ENCODE data around the gene C11orf21.
"Not testable (repeated sequence)": the region's sequence is repeated elsewhere in the genome, so short reads cannot be mapped to it uniquely, and the experiment has no call there.

The C11orf21 gene

DNA sequence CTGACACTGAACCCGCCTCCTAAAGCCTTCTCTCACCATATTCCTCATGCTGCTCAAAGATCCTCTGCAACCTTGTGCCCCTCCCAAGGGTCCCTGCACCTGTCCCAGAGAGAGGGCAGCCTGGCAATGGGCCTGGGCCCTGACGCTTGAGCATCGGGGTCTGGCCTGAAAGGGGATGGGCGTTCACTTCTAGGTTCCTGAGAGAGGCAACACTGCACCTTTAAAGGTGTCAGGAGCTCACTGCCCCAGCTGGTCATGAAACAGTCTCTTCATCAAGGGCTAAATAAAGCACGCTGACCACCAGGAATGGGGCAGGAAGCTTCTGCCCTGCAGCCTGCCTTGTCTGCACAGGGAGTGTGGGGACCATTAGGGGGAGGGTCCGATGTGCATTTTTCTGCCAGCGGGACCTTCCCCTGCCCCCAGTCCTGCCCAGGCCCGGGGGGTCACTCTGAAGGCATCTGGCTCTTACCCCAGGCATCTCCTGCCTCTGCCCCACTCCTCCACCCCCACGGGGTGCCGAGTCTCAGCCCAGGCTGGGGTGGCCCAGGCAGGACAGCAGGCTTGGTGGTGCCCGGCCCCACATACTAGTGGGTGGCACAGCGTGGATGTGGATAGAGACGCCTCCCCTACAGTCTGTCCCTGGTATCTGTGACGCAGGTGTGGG, 3.5 kb downstream of the C11orf21 start:
- DNase-seq = no peak

DNA sequence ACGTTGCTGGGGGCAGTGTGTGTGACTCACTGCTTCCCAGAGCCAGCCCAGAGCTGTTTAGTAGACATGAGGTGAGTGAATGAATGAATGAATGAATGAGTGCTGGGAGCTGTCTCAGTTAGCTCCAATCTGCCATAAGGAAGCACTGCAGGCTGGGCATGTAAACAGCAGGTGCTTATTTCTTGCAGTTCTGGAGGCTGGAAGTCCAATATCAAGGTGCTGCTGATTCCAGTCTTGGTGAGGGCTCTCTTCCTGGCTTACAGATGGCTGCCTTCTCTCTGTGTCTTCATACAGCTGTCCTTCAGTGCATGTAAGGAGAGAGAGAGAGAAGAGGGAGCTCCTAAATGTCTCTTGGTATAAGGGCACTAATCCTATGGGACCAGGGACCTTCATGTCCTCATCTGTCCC, 4.1 kb downstream of the C11orf21 start:
- DNase-seq = no peak

DNA sequence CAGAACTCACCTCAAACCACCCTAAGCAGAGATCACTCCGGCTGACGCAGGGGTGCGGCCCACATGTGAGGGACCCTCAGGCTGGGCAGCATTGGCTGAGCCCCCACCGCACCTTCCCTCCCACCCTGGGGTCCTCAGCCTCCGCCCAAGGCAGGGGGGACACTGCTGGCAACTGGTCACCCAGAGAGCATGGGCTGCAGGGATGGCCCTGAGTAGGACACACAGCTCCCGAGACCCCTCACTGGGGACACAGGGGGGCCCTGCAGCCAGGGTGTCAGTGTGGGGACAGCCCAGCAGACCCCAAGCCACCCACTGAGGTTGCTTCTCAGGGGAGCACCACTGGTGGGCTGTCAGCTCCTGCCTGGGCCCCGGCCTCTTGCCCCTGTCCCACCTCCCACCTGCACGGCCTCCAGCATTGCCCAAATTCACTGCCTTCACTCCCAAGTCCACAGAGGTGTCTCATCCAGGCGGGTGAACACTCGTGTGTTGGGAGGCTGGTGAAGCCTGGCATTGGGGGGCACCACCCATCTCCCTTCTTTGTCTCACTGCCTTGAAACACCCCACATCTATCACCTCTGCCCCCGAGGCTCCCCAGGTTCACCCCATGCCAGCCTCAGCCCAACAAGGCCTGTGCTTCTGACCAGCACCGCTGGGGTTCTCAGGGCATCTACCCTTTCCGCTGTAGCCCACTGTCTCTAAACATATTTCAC, 4.7 kb downstream of the C11orf21 start:
- no peak for DNase-seq

DNA sequence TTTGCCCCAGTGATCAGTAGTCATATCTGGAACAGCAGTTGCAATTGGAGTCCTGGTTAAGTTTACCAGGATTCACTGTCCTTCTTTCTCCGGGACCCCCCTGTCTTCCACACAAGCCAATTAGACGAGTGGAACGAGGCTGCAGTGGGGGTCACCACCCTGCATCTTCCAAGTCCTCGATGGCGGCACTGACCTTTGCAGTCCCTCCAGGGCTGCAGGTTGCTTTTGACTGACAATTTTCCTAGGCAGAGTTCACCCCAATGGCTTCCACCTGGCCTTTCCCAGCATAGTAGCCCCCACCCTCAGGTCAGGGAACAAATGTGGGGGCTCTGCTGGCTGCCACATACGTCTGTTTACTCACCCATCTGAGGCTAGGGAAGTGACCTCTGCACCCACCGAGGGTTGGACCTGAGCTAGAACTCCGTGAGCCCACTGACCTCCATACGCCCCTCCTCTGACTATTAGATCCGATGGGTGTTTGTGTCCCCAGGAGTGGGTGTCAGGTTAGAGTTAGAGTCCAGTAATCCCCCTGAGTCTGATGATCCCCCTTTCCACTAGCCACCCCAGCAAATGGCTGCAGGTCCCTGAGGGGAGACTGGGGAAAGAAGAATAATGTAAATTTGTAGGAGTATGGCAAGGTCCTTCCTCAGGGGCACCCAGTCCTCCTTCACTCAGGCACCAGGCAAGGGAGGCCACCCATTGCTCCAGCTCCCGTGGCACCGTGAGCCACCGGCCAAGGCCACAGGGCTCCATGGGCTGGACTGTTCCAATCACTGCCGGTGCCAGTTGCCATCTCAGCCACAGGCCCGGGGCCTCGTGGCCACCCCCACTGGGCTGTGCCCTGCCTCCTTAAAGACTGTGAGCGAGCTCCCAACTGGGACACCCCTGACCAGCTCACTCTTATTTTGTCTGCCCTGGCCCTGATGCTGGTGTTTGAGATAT, 5.5 kb downstream of the C11orf21 start:
- DNase-seq = no peak

DNA sequence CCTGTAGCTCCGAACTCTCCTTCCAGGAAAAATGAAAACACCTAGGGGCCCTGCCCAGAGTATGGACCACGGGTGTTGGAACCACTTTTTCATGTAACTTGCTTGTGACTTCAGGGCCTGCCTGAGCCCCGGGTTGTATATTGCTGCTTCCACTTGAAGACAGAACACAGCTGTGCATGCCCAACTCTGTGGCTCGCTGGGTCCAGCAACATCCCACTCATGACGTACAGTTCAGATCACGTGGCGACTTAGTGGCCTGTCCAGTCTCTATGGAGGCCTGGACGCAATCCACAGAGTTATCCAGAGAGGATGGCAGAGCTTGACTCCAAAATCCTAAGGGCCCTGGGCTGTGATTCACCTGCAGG, 6.8 kb downstream of the C11orf21 start:
- no peak for DNase-seq

DNA sequence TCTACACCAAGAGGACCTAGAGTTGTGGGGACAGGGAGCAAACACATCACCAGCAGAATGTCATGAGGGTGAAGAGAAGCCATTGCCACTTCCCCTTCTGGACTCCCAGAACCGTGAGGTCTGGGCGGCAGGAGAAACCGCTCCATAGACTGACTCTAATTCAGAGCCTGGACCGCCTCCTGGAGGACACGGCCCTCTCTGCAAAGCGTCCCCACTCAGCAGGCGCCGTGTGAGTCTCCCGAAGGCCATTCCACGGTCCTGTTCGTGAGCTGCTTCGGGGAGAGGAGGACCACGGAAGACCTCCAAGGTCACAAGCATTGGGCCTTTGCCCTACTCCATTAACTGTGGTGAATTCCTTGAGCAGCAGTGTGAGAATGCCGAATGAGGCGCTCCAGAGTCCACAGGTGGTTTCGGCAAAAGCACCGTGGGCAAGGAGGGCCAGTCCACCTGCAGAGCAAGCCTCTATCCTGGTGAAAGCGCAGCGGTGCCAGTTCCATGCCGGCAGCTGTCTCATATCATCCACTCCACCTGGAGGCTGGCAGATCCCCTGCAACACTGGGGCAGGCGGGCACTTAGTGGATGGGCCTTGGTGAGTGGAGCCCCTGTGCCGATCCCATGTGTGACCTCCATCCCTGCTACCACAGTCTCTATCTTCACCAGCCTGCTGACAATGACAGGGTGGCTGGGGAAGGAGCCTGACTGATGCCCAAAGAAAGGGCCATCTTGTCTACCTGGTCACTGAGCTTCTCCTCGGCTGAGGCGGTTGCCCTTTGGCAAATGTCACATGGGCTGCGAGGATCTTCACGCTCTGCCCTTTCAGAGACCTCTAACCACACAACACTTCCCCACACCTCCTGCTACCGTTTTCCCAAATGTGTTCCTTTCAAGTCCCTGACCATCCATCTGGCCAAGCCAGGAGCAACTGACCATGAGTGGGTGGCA, 7.5 kb downstream of the C11orf21 start:
- no peak for DNase-seq

DNA sequence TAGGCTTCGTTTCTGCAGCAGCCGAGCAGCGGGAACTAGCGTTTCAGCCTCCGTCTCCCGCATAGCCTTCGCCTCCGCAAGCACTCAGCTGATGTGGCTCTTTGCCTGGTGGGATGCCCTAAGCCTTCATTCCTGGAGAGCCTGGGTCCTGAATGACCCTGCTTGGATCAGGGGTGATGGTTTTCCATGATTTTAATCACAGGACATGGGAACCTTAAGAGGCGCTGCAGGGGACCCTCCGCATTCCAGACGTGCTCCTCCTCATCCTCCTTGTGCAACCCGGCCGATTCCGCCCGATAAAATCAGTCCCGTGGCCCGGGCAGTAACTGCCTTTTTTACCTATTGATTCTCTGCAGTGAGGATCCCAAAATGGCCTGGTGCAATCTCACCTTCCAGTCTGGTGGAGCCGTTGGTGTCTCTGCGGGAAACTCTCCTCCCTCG, 8.2 kb downstream of the C11orf21 start:
- DNase-seq = no peak

DNA sequence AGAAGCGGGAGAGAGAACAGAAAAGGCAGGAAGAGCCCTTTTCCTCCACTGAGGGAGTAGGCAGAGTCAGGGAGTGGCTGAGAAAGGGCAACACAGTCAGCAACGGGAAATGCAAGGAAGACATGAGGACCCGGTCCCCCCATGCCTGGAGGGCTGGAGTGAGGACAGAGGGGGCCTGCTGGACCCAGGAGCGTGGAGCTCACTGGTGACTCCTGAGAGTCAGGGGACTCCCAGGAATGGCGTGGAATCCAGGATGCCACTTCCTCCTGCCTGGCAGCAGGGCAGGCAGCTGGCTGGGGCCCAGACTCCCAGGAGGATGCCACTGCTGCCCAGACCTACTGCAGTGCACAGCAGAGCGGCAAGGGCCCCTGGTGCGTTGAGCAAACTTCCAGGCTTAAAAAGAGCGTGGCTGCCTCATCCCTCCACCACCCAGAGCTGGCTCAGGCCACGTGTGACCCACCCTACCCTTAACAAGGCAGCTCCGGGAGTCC, 11.3 kb downstream of the C11orf21 start:
- DNase-seq = no peak

DNA sequence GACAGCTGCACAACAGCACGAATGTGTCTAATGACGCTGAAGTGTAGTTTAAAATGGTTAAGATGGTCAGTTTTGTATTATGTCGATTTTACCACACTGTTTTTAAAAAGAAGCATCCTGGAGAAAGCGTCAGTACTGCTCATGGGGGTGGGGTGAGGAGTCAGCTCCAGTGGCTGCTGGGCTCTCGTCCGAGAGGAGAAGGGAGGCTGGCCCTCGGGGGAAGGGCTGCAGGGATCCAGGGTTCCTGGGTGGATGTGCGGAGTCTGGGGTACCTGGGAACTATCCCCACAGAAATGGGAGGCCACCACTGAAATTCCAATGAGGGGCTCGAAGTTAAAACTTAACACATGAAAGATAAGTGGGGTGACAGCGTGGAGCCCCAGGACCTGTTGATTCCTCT, 11.9 kb downstream of the C11orf21 start:
- DNase-seq = no peak

DNA sequence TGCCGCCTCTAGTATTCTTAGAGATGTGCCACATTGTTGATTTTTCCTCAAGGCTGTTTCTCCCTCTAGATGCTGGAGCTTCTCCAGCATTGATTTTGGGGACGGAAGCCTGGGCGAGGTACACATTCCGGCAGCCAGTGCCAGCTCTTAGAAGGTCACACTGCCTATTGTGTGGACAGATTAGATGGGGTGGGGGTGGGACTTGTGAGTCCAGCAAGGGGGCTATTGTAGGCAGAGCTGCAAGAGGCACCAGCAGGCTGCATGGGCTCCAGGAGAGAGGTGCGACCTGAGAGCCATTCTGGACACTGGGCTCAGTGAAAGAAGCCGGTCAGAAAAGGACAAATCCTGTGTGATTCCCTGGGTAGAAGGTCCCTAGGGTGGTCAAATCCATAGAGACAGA, 12.4 kb downstream of the C11orf21 start:
- DNase-seq = no peak

DNA sequence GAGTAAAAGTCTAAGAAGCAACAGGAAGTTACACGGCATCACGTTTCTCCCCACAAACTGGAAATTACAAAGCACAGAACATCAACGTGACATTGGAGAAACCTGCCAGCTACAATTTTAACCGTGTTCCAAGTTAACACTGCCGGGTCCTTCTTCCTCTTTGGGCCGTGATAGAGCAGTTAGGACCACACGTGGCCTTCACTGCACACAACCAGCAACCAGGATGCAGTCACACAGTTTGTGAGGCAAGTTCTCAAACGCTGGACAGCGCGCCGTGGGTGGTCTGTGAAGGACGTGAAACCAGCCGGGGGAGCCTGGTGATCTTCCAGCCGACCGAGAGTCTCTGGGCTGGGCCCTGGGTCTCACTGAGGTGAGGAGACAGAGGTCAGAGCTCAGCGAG, 14.6 kb downstream of the C11orf21 start:
- DNase-seq = no peak

DNA sequence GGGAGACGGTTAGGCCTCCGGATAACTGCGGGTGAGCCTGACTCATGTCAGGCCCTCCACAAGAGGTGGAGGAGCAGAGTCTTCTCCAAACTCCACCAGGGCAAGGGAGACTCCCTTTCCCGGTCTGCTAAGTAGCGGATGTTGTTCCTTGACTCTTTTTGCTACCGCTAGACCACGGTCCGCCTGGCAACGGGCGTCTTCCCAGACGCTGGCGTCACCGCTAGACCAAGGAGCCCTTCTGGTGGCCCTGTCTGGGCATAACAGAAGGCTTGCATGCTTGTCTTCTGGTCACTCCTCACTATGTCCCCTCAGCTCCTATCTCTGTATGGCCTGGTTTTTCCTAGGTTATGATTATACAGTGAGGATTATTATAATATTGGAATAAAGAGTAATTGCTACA, 15.4 kb downstream of the C11orf21 start:
- not testable (repeated sequence) for DNase-seq

DNA sequence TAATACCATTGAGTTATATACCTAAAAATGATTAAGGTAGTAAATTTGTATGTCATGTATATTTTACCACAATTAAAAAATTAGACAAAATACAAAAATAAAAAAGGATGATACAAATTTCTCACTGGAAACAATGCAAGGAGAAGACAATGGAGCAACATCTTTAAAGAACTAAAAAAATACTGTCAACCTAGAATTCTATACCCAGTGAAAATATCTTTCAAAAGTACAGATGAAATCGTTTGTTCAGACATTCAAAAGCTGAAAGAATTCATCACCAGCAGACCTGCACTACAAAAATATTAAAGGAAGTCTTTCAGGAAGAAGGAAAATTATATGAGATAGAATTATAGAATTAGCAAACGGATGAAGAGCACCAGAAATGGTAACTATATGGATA, 21.5 kb downstream of the C11orf21 start:
- no peak for DNase-seq

DNA sequence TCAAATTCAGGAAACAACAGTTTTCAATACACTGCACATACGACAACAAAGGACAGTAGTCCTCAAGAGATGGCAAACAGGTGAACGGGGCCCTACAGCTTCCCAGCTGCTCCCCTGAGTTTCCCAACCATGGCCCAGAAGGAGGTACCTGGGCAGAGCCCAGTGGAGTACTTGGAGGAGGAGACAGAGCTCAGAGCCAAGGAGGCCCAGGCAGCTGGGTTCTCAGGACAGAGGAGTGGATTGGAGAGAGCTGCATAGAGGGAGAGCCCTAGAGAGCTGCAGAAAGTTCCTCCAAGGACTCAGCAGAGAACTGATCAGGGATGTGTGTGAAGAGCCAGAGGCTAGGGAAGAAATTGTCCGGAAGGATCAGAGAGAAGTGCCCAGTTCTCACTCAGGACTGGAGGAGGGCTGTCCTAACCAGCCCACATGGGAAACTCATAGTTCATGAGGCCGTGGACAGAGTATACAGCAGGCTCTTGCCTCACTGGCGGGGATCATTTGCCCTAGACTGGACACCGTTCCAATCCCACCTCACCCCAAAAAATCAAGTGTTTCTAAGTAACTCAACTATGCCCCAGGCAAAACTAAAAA, 23.7 kb downstream of the C11orf21 start:
- no peak for DNase-seq

DNA sequence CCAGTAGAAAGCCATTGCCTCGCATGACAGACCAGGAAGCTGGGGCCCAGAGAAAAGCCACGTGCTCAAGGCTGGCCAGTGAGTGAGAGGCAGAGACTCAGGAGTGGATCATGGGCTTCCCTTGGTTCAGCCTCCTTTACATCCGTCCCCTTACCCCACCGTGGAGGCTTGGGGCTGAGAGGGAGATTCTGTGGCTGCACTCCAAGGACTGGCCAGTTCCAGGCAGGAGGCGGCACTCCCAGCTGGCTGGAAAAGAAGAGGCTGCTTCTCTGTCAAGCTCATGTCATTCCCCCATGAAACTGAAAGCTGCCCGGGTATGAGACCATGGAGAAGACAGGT, 24.7 kb downstream of the C11orf21 start:
- DNase-seq = no peak

DNA sequence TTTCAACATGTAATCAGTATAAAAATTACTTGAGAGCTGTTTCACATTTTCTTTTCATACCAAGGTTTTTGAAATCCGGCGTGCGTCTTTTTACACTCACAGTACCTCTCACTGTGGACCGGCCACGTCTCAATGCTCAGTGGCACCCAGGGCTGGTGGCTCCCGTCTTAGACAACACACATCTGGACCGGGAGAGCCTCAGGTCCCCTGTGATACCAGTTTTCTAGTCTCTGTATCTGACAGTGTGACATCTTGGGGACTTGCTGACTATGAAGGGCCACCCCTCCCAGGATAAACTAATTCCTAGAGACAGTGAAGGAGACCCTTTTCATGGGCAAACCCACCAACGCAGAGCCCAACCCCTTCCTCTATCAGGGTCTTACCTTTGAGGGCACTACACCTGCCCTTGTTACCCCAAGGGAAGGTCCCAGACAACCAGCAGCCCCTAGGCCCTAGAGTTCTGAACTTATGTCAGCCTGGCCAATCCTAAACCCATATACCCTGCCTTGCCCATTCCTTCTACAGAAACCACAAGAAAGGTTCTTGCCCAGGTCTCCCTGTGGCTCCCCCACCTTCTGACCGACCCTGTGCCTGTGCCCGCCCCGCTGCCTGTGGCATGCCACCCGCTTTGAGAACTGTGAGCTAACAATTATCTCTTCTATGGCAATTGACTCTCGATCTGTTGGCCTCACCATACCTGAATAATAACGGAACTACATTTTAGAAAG, 25.3 kb downstream of the C11orf21 start:
- DNase-seq = no peak

DNA sequence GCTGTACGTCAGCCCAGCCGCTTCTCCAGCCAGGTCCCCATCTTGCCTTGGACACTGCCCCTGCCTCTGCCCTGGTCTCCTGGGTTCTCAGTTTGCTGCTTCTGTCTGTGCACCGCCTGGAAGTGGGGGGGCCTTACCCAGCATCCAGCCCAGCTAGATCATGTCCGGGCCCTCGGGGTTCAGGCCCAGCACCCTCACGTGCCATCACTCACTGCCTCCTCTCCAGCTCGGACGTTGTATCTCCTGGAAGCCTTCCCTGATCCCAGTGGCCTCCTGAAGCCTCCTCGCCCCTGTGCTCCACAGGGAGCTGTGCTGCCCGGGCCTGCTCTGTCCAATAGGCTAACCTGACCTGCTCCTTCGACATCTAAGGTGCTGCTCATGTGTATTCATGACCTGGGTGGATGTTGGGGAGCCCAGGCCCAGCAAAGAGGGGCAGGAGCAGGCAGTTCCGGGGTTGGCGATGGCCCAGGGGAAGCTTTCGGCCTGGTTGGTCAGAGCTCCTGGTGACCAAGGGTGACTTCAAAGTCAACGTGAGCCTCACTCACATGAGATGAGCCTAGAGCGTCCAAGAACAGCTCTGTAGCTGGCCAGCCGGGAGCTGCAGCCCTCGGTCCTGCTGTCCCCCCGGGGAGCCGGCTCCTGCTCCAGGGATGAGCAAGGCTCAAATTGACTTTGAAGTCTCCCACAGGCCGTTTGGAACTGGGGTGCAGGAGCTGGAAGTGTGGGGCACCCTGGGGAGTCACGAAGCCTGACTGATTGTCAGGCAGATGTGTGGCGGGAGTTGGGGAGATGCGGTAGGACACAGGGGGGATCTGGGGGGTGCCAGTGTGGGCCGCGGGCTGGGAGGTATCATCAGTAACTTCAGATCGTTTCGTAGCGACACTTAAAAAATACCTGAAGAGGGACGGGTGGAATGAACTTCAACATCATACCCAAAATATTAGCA, 26.1 kb downstream of the C11orf21 start:
- DNase-seq = no peak

DNA sequence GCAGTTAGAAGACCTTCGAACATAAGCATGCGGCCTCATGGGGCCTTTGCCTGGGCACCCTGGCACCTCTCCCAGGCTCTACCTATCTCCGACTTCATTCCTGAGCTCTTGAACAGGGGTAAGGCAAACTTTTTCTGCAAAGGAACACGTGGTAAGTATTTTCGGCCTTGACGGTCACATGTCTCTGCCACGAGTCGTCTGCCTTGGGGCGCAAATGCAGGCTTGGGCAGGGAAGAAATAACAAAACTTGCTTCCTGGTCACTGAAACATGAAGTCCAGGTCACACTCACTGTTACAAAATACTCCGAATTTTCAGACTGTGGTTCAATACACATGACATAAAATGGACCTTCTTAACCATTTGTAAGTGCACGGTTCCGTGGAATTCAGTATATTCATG, 27.9 kb downstream of the C11orf21 start:
- no peak for DNase-seq

DNA sequence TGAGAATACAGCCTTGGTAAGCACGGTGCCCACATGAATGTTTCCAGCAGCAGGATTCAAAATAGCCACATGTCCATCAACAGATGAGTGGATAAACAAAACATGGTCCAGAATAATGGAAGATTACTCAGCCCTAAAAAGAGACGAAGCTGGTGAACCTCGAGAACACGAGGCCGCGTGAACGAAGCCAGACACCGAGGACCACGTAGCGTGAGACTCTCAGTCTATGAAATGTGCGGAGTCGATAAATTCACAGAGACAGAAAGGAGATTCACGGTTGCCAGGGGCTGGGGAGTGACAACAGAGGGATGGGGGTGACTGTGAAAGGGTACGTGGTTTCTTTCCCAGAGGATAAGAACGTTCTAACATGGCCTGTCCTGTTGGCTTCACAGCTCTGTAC, 28.4 kb downstream of the C11orf21 start:
- DNase-seq = no peak
